GM23338 (cell line): ENCODE data around the gene NANOS2. TPM values are rescaled to one million over a fixed set of nuclear protein-coding genes. Genes with fewer than 3 reads are reported as not detected.

Experiments
- ATAC-seq: fragments of 200-7000 bp; cut with Tn5 transposase; 3 replicates; pipeline ENCODE4 v1.9.1; 2020
- DNase-seq: peaks from one replicate; pipeline ENCODE4 v3.0.0-alpha.2; 2015; ENCODE audit warnings: low spot score
- H2AFZ ChIP-seq: fragments of 200-600 bp; sonication (generic); 2 replicates; pipeline ENCODE4 v1.8.0; 2016; ENCODE audit warnings: antibody characterized with exemption, mild to moderate bottlenecking, moderate library complexity
- H3F3A ChIP-seq: fragments of 200-600 bp; sonication (generic); replicated peaks from 2 replicates; pipeline ENCODE4 v1.8.0; 2017; ENCODE audit warnings: antibody characterized with exemption, mixed run types, low read depth
- H3K27ac ChIP-seq: fragments of 200-600 bp; sonication (generic); 2 replicates; pipeline ENCODE4 v1.6.1; 2016; ENCODE audit warnings: low read depth
- H3K27me3 ChIP-seq: fragments of 200-600 bp; sonication (generic); 2 replicates; pipeline ENCODE4 v1.8.0; 2016; ENCODE audit warnings: mild to moderate bottlenecking, mixed run types, moderate library complexity; ENCODE audit not compliant: insufficient read depth
- H3K36me3 ChIP-seq: fragments of 200-600 bp; sonication (generic); 2 replicates; pipeline ENCODE4 v1.8.0; 2016; ENCODE audit warnings: mild to moderate bottlenecking; ENCODE audit not compliant: insufficient read depth
- H3K4me1 ChIP-seq: fragments of 200-600 bp; sonication (generic); 2 replicates; pipeline ENCODE4 v1.8.0; 2016; ENCODE audit warnings: mild to moderate bottlenecking, moderate library complexity; ENCODE audit not compliant: insufficient read depth
- H3K4me2 ChIP-seq: fragments of 200-600 bp; sonication (generic); 2 replicates; pipeline ENCODE4 v1.7.1; 2017; ENCODE audit warnings: mixed run types
- H3K4me3 ChIP-seq: fragments of 200-600 bp; sonication (generic); 2 replicates; pipeline ENCODE4 v1.6.1; 2016; ENCODE audit warnings: mixed run types
- H3K79me2 ChIP-seq: fragments of 200-600 bp; sonication (generic); replicated peaks from 2 replicates; pipeline ENCODE4 v1.8.0; 2017; ENCODE audit warnings: mild to moderate bottlenecking; ENCODE audit not compliant: insufficient read depth
- H3K9me2 ChIP-seq: fragments of 200-600 bp; sonication (generic); 2 replicates; pipeline ENCODE4 v1.8.0; 2017; ENCODE audit not compliant: insufficient read depth
- H4K20me1 ChIP-seq: fragments of 200-600 bp; sonication (generic); replicated peaks from 2 replicates; pipeline ENCODE4 v1.8.0; 2017; ENCODE audit warnings: mild to moderate bottlenecking; ENCODE audit not compliant: insufficient read depth
- H3K27ac Mint-ChIP-seq: 2 replicates; pipeline ENCODE4 v1.8.0; 2020; ENCODE audit warnings: inconsistent platforms, mild to moderate bottlenecking, moderate library complexity, mixed read lengths
- H3K27me3 Mint-ChIP-seq: 3 replicates; pipeline ENCODE4 v1.8.0; 2022; ENCODE audit warnings: low read depth, mild to moderate bottlenecking, moderate library complexity, mixed read lengths, inconsistent platforms; ENCODE audit not compliant: insufficient read depth, poor library complexity
- H3K36me3 Mint-ChIP-seq: 3 replicates; pipeline ENCODE4 v1.8.0; 2021; ENCODE audit warnings: low read depth, mild to moderate bottlenecking, inconsistent platforms, moderate library complexity, mixed read lengths
- H3K4me1 Mint-ChIP-seq: 3 replicates; pipeline ENCODE4 v1.8.0; 2020; ENCODE audit warnings: mild to moderate bottlenecking, inconsistent platforms, mixed read lengths
- H3K4me3 Mint-ChIP-seq: 3 replicates; pipeline ENCODE4 v1.8.0; 2021; ENCODE audit warnings: moderate library complexity, mild to moderate bottlenecking, inconsistent platforms, mixed read lengths
- H3K9me3 Mint-ChIP-seq: 3 replicates; pipeline ENCODE4 v1.8.0; 2020; ENCODE audit warnings: moderate library complexity, mild to moderate bottlenecking, inconsistent platforms, mixed read lengths
- CREB1 ChIP-seq: fragments of 250-450 bp; sonication (Bioruptor Pico); IDR thresholded peaks from 2 replicates; pipeline ENCODE4 v1.5.0; 2020; ENCODE audit warnings: low read depth, mild to moderate bottlenecking, moderate library complexity
- NANOG ChIP-seq: IDR thresholded peaks from 2 replicates; pipeline ENCODE4 v1.6.1; 2016; ENCODE audit warnings: antibody characterized with exemption, borderline replicate concordance
- ZNF331 ChIP-seq: fragments of 250-450 bp; sonication (Bioruptor Pico); IDR thresholded peaks from 2 replicates; pipeline ENCODE4 v1.5.0; 2020; ENCODE audit warnings: low read depth, mild to moderate bottlenecking, moderate library complexity
- polyA plus RNA-seq: library from polyadenylated mRNA; unstranded; fragments of >200 nt; fragmentation: Nextera tagmentation; extraction: Ambion mirVana; gene quantifications from 2 replicates; pipeline ENCODE4 v1.2.1, GENCODE V29; 2016
- total RNA-seq: library from RNA; depleted of rRNA; stranded (reverse); fragments of >200 nt; shearing (Covaris generic); gene quantifications from 2 replicates; pipeline ENCODE4 v1.2.3, GENCODE V29; 2014
- TF ChIP-seq, protein P1 (sequence below): IDR thresholded peaks from one replicate; pipeline ENCODE4 v1.6.1; 2018; ENCODE audit warnings: antibody characterized with exemption; ENCODE audit not compliant: unreplicated experiment
- TF ChIP-seq, protein P2 (sequence below), 2 experiments: fragments of 200-600 bp in 1 of 2; sonication (generic) in 1 of 2; conservative IDR thresholded peaks; 2 replicates each; pipeline versions ENCODE4 v1.5.1 to v1.6.1; 2016 to 2017; ENCODE audit warnings: antibody characterized with exemption in 2 of 2, low read depth in 2 of 2, mild to moderate bottlenecking in 2 of 2, moderate library complexity in 1 of 2

The NANOS2 gene
- total and polyA plus RNA-seq, 2 experiments from 2014 or later, result 0.11 to 0.14 TPM

DNA sequence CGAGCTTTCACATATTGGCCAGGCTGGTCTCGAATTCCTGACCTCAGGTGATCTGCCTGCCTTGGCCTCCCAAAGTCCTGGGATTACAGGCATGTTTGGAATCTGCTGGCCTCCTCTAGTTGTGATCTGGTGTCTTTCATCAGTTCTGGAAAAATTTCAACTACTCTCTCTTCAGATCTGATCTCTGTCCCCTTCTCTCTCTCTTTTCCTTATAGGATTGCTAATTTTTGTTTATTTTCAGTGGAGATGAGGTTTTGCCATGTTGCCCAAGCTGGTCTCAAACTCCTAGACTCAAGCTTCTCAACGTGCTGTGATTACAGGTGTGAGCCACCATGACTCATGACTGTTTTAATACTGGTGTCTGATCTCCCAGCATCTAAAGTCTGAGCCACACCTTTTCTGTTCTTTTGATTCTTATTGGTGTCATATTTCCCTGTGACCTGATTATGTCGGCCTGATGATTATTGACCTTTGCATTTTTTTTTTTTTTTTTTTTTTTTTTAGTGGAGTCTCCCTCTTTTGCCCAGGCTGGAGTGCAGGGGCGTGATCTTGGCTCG is 10.4 kb upstream of the NANOS2 start:
- Histone ChIP-seq H3F3A (peaks cover 8% of the 10 kb centered on the region; the same call in 1 of the 2 replicates), H3K4me1 (no peaks in the 10 kb centered on the region), H3K27ac (no peak overlapping the region), H3K4me2 (no peak overlapping the region), H4K20me1 (no peaks in the 10 kb centered on the region), H3K9me2 (no peaks in the 10 kb centered on the region), H3K36me3 (no peaks in the 10 kb centered on the region), H2AFZ (no peak overlapping the region), H3K79me2 (no peaks in the 10 kb centered on the region), H3K27me3 (peaks cover 19% of the 10 kb centered on the region), H3K4me3 (no peak overlapping the region)
- DNase-seq (no peak), ATAC-seq (no peak)
- Mint-ChIP-seq H3K4me1 (peaks cover 6% of the 10 kb centered on the region), H3K27me3 (peaks cover 32% of the 10 kb centered on the region), H3K4me3 (no peak overlapping the region; the same call in 2 of the 3 replicates), H3K9me3 (no peaks in the 10 kb centered on the region; the same call in 2 of the 3 replicates), H3K36me3 (no peaks in the 10 kb centered on the region), H3K27ac (0 out of 2 replicates have a peak overlapping the region, but pooled peaks have one; percentile 2)
- TF ChIP-seq NANOG (no peak), ZNF331 (CRISPR knock-in tag) (no peak)

DNA sequence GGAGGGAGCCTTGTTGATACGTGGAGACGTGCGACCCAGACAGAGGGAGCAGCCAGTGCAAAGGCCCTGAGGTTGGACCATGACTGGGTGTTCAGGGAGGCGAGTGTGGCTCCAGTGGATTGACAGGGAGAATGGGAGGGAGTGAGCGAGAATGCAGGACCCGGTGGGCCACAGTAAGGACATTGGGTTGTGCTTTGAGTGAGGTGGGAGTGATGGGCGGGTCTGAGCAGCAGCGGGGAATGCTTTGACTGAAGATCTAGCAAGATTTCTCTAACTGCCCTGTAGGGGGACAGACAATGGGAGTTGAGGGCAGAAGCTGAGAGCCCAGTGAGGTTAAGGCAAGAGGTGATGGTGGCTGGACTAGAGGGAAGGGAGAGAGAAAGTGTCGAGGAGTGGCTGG is 7.7 kb upstream of the NANOS2 start:
- peaks cover 15% of the 10 kb centered on the region for H3K27me3 Mint-ChIP-seq
- Histone ChIP-seq H2AFZ (no peak overlapping the region), H3K79me2 (no peaks in the 10 kb centered on the region), H3F3A (peaks cover 9% of the 10 kb centered on the region; the same call in 1 of the 2 replicates), H3K4me2 (no peak overlapping the region), H3K4me1 (no peaks in the 10 kb centered on the region), H3K9me2 (no peaks in the 10 kb centered on the region), H3K27me3 (no peaks in the 10 kb centered on the region), H3K4me3 (no peak overlapping the region), H4K20me1 (no peaks in the 10 kb centered on the region), H3K36me3 (no peaks in the 10 kb centered on the region), H3K27ac (no peak overlapping the region)
- H3K4me3 Mint-ChIP-seq, result no peak overlapping the region
- H3K4me1 Mint-ChIP-seq, result no peaks in the 10 kb centered on the region; the same call in 1 of the 3 replicates
- no peak overlapping the region for H3K27ac Mint-ChIP-seq
- DNase-seq (peak; percentile 94), ATAC-seq (peak; percentile 94)
- no peaks in the 10 kb centered on the region for H3K36me3 Mint-ChIP-seq
- no peak for TF ChIP-seq ZNF331 (CRISPR knock-in tag)
- no peak for TF ChIP-seq CREB1 (CRISPR knock-in tag)
- TF ChIP-seq, protein P1, sequence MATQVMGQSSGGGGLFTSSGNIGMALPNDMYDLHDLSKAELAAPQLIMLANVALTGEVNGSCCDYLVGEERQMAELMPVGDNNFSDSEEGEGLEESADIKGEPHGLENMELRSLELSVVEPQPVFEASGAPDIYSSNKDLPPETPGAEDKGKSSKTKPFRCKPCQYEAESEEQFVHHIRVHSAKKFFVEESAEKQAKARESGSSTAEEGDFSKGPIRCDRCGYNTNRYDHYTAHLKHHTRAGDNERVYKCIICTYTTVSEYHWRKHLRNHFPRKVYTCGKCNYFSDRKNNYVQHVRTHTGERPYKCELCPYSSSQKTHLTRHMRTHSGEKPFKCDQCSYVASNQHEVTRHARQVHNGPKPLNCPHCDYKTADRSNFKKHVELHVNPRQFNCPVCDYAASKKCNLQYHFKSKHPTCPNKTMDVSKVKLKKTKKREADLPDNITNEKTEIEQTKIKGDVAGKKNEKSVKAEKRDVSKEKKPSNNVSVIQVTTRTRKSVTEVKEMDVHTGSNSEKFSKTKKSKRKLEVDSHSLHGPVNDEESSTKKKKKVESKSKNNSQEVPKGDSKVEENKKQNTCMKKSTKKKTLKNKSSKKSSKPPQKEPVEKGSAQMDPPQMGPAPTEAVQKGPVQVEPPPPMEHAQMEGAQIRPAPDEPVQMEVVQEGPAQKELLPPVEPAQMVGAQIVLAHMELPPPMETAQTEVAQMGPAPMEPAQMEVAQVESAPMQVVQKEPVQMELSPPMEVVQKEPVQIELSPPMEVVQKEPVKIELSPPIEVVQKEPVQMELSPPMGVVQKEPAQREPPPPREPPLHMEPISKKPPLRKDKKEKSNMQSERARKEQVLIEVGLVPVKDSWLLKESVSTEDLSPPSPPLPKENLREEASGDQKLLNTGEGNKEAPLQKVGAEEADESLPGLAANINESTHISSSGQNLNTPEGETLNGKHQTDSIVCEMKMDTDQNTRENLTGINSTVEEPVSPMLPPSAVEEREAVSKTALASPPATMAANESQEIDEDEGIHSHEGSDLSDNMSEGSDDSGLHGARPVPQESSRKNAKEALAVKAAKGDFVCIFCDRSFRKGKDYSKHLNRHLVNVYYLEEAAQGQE, result no peak
- TF ChIP-seq, protein P2, sequence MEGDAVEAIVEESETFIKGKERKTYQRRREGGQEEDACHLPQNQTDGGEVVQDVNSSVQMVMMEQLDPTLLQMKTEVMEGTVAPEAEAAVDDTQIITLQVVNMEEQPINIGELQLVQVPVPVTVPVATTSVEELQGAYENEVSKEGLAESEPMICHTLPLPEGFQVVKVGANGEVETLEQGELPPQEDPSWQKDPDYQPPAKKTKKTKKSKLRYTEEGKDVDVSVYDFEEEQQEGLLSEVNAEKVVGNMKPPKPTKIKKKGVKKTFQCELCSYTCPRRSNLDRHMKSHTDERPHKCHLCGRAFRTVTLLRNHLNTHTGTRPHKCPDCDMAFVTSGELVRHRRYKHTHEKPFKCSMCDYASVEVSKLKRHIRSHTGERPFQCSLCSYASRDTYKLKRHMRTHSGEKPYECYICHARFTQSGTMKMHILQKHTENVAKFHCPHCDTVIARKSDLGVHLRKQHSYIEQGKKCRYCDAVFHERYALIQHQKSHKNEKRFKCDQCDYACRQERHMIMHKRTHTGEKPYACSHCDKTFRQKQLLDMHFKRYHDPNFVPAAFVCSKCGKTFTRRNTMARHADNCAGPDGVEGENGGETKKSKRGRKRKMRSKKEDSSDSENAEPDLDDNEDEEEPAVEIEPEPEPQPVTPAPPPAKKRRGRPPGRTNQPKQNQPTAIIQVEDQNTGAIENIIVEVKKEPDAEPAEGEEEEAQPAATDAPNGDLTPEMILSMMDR (conservative IDR thresholded peaks at IDR 0.05; ENCODE audit: low read depth in 2 of 2), result peak; percentile 57
- H3K9me3 Mint-ChIP-seq, result no peaks in the 10 kb centered on the region
